22Rv1 (cell line): ENCODE data around the gene TBC1D2.

ENCODE experiments used
- CTCF ChIP-seq: fragments of 450-650 bp; IDR thresholded peaks from 2 replicates; pipeline ENCODE4 v1.5.1; 2017; ENCODE audit warnings: mild to moderate bottlenecking
- ZFX ChIP-seq: fragments of 450-650 bp; IDR thresholded peaks from 2 replicates; pipeline ENCODE4 v1.6.1; 2017; ENCODE audit warnings: antibody characterized with exemption, borderline replicate concordance

DNA sequence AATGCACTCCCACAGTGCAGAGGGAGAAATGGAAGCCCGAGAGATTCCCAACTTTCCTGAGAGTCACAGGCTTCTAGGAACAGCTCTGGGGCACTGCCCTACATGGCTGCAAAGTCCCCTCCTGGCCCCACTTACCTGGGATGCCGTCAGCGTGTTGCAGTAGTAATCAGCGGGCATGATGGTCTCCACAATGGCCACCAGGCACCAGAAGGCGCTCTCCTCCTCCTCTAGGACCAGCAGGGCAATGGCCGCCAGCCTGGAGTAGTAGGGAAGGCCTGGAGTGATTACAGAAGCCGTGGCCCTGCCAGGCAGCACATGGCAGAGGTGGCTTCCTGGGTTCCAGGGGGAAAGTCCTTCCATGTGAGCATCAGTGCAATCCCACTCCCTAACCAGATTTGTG, 52.3 kb downstream of the TBC1D2 start:
- TF ChIP-seq CTCF (no peak), ZFX (no peak)
